Measurements from ENCODE around the gene SPTLC2.

- TF ChIP-seq POLR2A (IDR thresholded peaks at IDR 0.05) (no peak), CTCF (IDR thresholded peaks at IDR 0.05) (no peak)
Observed at GRCh38 chr14:77495334-77495733, 121.1 kb downstream of the SPTLC2 start.
